RWPE2 (cell line): Measurements from ENCODE around the gene FBXO9.

Experiments
- ATAC-seq: fragments of 200-7000 bp; cut with Tn5 transposase; 3 replicates; pipeline ENCODE4 v1.9.1; 2021; ENCODE audit warnings: low read depth
- DNase-seq: peaks from one replicate; pipeline ENCODE4 v3.0.0-alpha.2; 2020; ENCODE audit warnings: low spot score
- H3K27ac ChIP-seq: fragments of 450-650 bp; 2 replicates; pipeline ENCODE4 v1.5.1; 2017; ENCODE audit warnings: mild to moderate bottlenecking; ENCODE audit not compliant: poor library complexity, severe bottlenecking
- H3K27me3 ChIP-seq: fragments of 250-450 bp; sonication (Bioruptor Pico); 2 replicates; pipeline ENCODE4 v1.5.1; 2021; ENCODE audit warnings: mild to moderate bottlenecking, moderate library complexity; ENCODE audit not compliant: insufficient read depth, poor library complexity, severe bottlenecking
- H3K36me3 ChIP-seq: fragments of 250-450 bp; sonication (Bioruptor Pico); 2 replicates; pipeline ENCODE4 v1.5.1; 2020; ENCODE audit warnings: low read depth, mild to moderate bottlenecking, moderate library complexity
- H3K4me1 ChIP-seq: fragments of 250-450 bp; sonication (Bioruptor Pico); 2 replicates; pipeline ENCODE4 v1.5.1; 2021; ENCODE audit warnings: mild to moderate bottlenecking, moderate library complexity; ENCODE audit not compliant: insufficient read depth, poor library complexity, severe bottlenecking
- H3K4me3 ChIP-seq: fragments of 250-450 bp; sonication (Bioruptor Pico); 2 replicates; pipeline ENCODE4 v1.5.1; 2021; ENCODE audit warnings: mild to moderate bottlenecking, moderate library complexity; ENCODE audit not compliant: severe bottlenecking
- H3K9me3 ChIP-seq: fragments of 250-450 bp; sonication (Bioruptor Pico); 2 replicates; pipeline ENCODE4 v1.5.1; 2021; ENCODE audit warnings: mild to moderate bottlenecking, moderate library complexity; ENCODE audit not compliant: severe bottlenecking
- TF ChIP-seq, protein P1 (sequence below): fragments of 450-650 bp; IDR thresholded peaks from one replicate; pipeline ENCODE4 v1.5.1; 2017; ENCODE audit warnings: mild to moderate bottlenecking, moderate library complexity; ENCODE audit not compliant: poor library complexity, severe bottlenecking

FBXO9 gene

DNA sequence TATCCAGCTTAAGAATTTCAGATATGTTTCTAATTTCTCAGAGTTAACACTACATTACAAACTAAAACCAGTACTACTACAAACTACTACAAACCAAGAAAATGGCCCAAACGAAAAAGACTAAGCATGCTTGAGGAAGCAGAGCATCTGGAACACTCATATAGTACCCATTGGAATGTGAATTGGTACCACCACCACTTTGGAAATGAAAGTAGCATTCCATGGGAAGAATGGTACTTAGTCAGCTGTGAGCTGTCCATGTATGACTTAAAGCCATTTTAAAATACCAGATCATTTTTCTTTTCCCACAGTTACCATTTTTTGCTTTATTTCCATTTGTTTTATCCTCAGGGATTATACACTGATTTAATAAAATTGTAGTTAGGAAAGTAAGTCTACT is 30.5 kb downstream of the FBXO9 start:
- Histone ChIP-seq H3K27ac (no peak overlapping the region), H3K9me3 (no peaks in the 10 kb centered on the region), H3K4me3 (no peak overlapping the region), H3K27me3 (no peaks in the 10 kb centered on the region), H3K4me1 (no peaks in the 10 kb centered on the region), H3K36me3 (peaks cover 80% of the 10 kb centered on the region)
- ATAC-seq (no peak), DNase-seq (no peak)
- TF ChIP-seq, protein P1, sequence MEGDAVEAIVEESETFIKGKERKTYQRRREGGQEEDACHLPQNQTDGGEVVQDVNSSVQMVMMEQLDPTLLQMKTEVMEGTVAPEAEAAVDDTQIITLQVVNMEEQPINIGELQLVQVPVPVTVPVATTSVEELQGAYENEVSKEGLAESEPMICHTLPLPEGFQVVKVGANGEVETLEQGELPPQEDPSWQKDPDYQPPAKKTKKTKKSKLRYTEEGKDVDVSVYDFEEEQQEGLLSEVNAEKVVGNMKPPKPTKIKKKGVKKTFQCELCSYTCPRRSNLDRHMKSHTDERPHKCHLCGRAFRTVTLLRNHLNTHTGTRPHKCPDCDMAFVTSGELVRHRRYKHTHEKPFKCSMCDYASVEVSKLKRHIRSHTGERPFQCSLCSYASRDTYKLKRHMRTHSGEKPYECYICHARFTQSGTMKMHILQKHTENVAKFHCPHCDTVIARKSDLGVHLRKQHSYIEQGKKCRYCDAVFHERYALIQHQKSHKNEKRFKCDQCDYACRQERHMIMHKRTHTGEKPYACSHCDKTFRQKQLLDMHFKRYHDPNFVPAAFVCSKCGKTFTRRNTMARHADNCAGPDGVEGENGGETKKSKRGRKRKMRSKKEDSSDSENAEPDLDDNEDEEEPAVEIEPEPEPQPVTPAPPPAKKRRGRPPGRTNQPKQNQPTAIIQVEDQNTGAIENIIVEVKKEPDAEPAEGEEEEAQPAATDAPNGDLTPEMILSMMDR: no peak

DNA sequence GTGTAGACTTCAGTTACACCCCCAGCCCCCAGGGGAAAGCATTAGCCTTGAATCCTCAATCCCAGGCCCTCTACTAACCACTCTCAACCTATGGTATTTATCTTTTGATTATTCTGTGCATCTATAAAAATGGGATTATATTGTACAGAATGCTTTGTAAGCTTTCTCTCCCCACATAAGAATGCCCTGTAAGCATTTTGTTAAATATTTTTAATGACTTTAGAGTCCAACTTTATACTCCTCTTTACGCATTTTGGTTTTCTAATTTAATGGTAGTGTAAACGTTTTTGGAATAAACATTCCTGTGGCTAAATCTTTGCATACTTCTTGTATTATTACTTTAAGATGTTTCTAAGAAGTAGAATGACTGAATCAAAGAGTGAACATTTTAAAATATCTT is 35.4 kb downstream of the FBXO9 start:
- H3K27me3 ChIP-seq: no peaks in the 10 kb centered on the region
- DNase-seq (no peak), ATAC-seq (no peak)
- no peaks in the 10 kb centered on the region for H3K9me3 ChIP-seq
- no peaks in the 10 kb centered on the region for H3K4me1 ChIP-seq
- H3K36me3 ChIP-seq: peaks cover 36% of the 10 kb centered on the region
- TF ChIP-seq, protein P1: no peak
- no peak overlapping the region for H3K4me3 ChIP-seq
- H3K27ac ChIP-seq: no peak overlapping the region

- no peak for DNase-seq
- TF ChIP-seq, protein P1: no peak
- no peaks in the 10 kb centered on the region for H3K4me1 ChIP-seq
These were observed 35.8 kb downstream of the FBXO9 start for GRCh38 chr6:53101006-53101405.

GRCh38 chr6:53103993-53104675 is 38.9 kb downstream of the FBXO9 start:
- H3K27me3 ChIP-seq: no peaks in the 10 kb centered on the region
- TF ChIP-seq, protein P1: peak; percentile 59
- ATAC-seq: peak; percentile 53; the same call in 1 of the 3 replicates
- no peak overlapping the region for H3K27ac ChIP-seq
- no peak overlapping the region for H3K4me3 ChIP-seq
- no peaks in the 10 kb centered on the region for H3K9me3 ChIP-seq
- H3K36me3 ChIP-seq: peaks cover 5% of the 10 kb centered on the region
- no peaks in the 10 kb centered on the region for H3K4me1 ChIP-seq
- DNase-seq: no peak

More at GRCh38 chr6:53101006-53101405, 35.8 kb downstream of the FBXO9 start:
- Histone ChIP-seq H3K27ac (no peak overlapping the region), H3K36me3 (peaks cover 31% of the 10 kb centered on the region), H3K4me3 (no peak overlapping the region), H3K9me3 (no peaks in the 10 kb centered on the region), H3K27me3 (no peaks in the 10 kb centered on the region)
- no peak for ATAC-seq

DNA sequence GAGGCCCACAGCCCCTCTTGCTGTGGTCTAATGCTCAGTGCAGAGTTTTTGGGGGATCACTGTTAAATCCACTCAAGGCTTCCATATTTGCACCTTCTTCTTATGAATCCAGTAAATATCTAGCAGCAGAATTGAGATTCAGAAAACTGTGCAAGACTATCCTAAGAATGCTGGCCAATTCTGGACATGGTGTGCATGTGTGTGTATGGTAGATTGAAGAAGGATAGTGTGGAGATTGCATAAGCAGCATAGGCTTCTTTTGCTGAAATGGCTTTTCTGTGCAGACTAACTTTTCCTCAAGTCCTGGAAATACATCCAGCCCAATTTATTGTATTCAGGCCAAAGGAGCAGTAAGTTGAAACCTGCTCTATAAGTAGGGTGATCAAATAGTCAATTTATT is 39.7 kb downstream of the FBXO9 start:
- Histone ChIP-seq H3K4me1 (no peaks in the 10 kb centered on the region), H3K36me3 (peaks cover 5% of the 10 kb centered on the region), H3K27me3 (no peaks in the 10 kb centered on the region), H3K9me3 (no peaks in the 10 kb centered on the region), H3K27ac (no peak overlapping the region), H3K4me3 (no peak overlapping the region)
- TF ChIP-seq, protein P1: no peak
- ATAC-seq (no peak), DNase-seq (no peak)
